NCI-H1105 (cell line): Measurements from ENCODE around the gene RAB40C.

ENCODE experiments used
- DNase-seq: peaks from one replicate; lab custom pipeline; 2025; lab: John Stamatoyannopoulos, UW

Gene RAB40C

DNA sequence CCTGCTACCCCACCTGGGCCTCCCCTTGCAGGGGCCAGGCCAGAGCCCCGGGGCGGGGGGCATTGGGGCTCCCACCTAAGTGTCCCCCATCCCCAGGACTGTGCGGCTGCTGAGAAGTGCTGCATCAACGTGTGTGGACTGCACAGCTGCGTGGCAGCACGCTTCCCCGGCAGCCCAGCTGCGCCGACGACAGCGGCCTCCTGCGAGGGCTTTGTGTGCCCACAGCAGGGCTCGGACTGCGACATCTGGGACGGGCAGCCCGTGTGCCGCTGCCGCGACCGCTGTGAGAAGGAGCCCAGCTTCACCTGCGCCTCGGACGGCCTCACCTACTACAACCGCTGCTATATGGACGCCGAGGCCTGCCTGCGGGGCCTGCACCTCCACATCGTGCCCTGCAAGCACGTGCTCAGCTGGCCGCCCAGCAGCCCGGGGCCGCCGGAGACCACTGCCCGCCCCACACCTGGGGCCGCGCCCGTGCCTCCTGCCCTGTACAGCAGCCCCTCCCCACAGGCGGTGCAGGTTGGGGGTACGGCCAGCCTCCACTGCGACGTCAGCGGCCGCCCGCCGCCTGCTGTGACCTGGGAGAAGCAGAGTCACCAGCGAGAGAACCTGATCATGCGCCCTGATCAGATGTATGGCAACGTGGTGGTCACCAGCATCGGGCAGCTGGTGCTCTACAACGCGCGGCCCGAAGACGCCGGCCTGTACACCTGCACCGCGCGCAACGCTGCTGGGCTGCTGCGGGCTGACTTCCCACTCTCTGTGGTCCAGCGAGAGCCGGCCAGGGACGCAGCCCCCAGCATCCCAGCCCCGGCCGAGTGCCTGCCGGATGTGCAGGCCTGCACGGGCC is 42.8 kb downstream of the RAB40C start:
- DNase-seq, result no peak

DNA sequence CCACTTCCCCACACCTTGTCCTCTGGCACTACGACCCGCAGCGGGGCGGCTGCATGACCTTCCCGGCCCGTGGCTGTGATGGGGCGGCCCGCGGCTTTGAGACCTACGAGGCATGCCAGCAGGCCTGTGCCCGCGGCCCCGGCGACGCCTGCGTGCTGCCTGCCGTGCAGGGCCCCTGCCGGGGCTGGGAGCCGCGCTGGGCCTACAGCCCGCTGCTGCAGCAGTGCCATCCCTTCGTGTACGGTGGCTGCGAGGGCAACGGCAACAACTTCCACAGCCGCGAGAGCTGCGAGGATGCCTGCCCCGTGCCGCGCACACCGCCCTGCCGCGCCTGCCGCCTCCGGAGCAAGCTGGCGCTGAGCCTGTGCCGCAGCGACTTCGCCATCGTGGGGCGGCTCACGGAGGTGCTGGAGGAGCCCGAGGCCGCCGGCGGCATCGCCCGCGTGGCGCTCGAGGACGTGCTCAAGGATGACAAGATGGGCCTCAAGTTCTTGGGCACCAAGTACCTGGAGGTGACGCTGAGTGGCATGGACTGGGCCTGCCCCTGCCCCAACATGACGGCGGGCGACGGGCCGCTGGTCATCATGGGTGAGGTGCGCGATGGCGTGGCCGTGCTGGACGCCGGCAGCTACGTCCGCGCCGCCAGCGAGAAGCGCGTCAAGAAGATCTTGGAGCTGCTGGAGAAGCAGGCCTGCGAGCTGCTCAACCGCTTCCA is 43.6 kb downstream of the RAB40C start:
- no peak for DNase-seq

DNA sequence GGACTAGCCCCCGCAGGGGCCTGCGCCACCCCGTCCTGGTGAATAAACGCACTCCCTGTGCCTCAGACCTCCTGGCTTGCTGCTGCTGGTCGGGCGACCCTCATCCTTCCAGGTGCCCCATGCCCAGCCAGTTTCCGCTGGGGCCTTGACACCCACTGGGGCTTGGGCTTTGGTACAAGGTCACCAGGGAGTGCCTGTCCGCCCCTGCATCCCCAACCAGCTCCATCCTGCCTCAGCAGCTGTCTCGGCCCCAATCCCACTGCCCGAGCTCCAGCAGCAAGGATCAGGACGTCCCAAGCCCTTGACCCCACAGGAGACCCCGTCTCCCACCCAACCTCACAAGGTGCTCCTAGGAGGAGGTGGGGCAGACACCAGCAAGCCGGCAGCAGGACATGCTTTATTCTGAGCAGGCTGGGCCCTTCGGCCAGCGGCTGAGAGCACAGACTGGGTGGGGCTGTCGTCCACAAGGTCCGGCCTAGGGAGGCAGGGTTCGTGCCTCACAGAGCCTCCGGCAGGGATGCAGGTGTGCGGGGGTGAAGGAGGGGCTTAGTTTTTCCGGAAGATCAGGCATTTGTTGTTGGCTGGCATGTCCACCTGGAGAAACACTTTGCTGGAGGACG is 44.3 kb downstream of the RAB40C start:
- DNase-seq, result no peak

DNA sequence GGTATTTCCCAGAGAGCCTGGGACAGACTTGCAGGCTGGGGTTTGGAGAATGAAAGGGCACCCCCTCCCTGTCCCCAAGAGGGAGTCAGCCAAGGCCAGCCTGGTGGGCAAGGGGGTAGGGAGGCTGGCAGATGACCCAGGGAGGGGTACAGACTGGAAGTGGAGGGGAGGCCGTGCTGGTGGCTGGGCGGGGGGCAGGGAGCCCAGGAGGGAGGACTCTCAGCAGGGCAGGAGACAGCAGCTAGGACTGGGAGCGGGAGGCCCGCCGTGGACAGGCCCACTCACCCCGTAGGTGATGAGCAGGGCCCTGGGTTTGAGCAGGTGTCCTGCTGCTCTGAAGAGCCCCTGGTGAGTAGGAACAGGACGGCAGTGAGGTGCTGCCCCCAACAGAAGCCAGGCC is 45.1 kb downstream of the RAB40C start:
- no peak for DNase-seq

DNA sequence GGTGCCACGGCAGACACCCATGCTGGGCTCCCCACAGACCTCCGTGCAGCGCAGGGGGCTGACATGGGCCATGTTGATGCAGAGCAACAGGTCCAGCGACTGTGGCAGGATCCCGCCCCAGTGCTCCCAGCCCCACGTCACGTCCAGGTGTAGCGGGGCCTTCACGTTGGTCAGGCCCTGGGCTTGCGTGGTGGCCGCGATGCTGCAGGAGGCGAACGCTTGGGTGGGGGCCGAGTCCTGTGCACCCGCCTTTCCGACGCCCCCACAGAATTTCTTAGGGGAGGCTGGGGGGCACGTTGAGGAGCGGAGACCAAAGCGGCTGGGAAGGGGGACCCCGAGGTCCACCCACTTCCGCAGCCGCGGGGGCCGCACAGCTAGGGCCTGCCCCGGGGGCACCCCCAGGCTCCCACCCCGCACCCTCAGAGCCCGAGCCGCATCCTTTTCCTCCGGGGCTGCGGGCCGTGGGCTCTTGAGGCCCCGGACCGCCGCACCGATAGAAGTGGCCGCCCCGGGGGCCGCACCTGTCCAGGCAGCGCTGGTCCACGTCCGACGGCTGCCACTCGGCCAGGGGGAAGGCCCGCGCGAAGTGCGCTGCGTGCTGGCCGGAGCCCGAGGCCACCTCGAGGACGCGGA is 45.8 kb downstream of the RAB40C start:
- no peak for DNase-seq

DNA sequence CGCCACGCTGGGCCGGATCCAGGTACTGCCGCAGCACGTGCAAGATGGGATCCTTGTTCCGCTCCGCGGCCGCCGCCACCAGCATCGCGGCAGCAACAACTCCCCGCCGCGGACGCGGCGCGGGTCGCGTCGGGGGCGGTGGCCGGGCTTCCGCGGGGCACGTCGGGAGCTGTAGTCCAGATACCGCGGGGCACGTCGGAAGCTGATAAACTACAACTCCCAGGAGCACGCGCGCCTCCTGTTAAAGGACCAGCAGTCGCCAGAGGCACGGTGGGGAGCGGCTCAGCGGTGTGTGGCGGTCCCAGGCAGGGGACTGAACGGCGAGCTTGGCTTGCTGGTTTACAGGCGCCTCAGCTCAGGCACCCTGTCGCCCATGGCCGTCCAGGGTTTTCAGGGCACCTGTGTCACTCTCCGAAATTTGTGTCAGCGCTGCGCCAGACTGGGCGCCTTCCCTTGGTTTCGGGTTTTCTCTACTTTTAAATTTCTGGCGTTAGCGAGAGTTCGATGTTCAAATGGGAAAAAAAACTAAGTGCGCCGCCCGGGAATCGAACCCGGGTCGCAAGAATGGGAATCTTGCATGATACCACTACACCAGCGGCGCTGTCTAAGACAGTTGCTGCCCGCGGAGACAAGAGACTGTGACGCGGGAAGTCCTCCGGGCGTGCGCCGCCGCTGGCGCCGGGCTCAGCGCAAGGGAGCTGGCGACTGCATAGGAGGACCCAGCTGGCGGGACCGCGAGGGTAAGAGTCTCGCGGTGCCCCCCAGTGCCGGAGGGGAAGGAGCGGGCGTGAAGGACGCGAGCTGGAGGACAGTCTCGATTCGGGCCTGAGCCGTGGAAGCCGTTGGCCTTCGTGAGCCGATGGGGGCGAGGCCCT is 46.6 kb downstream of the RAB40C start, which contains the start of gene METTL26:
METTL26 (minus strand) TSS at position 100 of the 875 bp plus-strand sequence; CDS start at position 85, 15 bp downstream.
- DNase-seq, result peak; percentile 74

DNA sequence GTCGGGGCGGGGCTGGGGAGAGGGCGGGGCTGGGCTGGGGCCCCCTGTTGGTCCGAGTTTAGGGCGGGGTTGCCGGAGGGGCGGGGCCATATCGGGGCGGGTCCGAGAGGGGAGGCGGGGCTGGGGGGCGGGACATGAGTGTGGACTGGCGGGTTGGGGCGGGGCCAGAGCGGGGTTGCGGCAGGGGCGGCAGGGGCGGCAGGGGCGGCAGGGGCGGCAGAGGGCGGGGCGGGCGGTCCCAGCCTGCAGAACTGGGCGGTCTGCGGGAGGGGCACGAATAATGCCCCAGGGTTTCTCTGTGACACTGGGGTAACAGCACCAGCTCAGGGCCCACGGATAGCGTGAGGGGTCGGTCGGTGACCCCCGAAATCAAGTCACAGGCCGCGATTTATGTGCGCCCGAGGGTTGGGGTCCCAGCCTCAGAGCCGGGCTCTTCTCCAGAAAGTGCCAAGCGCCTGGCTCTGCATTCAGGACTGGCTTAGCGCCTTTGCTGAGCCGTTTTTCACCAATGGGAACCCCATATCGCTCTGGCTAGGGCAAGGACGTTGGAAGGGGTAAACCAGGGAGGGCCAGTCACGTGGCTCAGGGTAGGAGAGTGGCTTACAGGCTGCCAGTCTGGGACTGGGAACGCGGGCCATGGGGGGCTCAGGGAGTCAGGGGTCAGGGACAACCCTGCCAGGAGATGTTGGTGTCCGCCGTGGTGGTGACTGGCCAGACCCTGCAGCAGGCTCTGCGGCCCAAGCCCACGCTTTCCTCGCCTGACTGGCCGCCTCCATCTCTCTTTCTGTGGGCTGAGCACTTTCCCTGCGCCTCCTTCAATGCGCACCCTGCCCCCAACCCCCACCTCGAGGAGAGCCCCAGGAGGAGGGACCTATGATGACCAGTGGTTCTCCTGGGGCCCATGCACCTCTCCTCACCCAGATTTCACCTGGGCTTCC is 47.5 kb downstream of the RAB40C start:
- peak; percentile 45 for DNase-seq

DNA sequence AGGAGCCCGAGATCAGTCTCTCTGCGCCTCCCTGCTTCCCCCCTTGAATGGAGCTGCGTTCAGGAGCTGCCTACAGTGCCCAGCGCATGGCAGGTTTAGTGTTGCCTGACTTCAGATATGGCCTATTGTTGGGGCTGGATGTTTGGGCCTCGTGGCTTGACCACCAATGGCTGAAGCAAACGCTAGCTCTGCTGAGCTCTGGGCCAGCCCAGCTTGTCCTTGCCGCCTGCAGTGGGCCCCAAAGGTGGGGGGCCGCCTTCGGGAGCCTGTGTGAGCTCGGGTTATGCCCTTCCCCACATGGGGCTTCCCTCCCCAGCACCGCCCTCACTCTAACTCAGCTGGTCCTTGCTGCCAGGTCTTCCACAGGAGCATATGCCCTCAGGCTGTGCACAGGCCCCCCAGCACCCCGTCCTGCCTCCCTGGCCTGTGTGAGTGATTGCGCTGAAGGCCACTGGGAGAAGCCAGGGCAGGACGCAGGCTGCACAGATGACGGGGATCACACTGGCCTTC is 48.2 kb downstream of the RAB40C start:
- no peak for DNase-seq

DNA sequence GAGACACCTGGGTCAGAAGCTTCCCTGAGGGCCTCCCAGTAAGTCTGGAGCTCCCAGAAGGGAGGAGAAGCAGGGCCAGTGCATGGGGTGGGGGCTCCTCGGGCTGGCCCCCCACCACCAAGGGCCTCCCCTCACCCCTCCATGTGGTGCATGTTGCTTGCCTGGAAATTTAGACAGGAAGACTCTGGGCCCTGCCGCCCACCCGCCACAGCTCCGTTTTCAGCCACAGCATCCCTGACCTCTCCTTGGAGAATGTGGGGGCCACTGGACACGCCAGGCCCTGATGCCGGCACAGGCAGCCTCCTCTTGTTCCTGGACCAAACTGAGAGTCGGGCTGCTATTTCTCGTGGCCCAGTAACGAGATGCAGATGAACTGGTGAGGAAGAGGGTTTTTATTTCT is 49.0 kb downstream of the RAB40C start:
- no peak for DNase-seq

DNA sequence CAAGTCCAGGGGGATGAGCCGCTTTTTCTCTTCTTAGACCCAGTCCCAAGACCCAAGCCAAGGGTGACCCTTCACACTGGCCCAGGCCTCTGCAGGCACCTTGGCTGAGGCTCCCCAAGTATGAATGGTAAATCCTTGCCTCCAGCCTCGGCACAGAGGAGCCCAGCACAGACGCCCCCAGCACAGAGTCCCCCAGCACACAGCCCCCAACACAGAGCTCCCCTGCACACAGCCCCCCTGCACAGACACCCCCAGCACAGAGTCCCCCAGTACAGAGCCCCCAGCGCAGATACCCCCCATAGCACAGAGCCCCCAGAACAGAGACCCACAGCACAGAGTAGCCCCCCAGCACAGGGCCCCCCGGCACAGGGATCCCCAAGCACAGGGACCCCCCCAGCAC is 50.7 kb downstream of the RAB40C start:
- DNase-seq, result no peak

DNA sequence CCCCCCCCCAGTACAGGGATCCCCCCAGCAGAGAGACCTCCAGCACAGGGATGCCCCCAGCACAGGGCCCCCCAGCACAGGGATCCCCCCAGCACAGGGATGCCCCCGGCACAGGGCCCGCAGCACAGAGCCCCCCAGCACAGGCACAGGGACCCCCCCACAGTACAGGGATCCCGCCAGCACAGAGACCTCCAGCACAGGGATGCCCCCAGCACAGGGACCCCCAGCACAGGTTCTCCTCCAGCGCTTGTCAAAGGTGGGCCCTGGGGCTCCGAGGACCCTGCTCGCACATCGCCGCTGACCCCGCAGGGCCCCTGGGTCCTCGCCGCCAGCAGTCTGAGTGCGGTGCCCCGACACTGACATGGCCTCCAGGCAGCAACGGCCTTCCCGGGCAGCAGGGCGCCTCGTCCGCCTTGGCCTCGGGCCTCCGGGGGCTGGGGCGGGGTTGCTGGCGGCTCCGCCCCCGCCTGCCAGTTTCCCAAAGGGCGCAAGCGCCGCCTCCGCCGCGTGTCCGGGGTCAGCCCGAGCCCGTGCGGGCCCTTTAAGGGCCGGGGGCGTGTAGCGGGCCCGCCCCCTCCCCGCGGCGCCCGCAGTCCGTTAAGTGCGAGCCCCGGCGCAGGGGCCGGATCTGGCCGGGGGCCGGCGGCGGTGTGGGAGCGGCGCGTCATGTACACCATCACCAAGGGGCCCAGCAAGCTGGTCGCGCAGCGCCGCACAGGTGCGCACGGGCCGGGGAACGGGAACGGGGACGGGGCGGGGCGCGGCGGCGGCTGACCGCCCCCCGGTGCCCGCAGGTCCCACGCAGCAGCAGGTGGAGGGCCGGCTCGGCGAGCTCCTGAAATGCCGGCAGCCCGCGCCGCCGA is 51.7 kb downstream of the RAB40C start, which contains the start of gene MCRIP2:
MCRIP2 (plus strand) TSS at position 503 of the 863 bp plus-strand sequence; CDS start at position 667, 164 bp downstream.
- DNase-seq, result peak; percentile 13

DNA sequence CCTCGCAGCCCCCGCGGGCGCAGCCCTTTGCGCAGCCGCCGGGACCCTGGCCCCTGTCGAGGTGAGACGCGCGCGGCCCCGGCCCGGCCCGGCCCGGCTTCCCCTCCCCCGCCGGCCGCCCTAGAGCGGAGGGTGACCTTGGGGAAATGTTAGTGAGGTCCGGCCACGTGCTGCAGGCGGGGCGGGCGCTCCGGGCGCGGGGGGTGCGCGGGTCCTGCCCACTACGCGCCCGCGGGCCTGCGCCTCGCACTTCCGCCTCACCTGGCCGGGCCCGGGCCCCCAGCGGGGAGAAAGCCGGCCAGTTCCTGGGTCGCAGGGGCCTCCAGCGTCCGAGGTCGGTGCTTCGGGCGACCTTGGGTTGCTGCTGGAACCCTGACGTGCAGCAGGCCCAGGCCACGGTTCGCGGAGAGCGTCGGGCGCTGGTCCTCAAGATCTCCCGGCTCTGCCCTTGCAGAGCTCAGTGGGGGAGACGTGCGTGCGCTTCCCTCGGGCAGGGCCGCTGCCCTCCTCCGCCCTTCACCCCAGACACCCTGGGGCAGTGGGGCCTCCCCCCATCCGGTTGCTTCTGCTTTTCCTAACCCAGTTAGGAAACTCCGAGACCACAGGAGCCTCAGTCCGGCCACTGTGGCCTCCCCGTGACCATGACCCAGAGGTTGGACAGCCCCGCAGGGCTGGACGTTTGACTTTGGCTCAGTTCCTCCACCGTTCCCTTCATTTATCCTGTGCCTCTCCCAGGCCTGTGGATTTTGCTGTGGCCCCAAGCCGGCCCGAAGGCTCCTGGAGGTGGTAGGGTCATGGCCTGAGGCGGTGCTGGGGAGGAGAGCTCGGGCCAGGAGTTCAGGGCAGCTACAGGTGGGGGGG is 52.6 kb downstream of the RAB40C start:
- no peak for DNase-seq

DNA sequence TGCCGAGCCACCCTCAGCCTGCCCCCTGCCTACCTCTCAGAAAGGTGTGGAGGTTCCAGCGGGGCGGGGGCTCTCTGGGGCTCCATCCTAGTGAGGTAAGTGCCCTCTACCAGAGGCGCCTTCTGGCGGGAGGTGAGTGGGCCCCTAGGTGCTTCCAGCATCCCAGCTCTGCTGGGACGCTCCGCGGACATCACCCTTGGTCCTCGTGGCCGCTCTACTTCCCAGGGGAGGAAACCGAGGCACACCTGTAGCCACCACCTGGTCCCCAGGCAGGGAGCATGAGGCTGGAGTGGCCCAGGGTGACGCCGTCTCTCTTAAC is 53.1 kb downstream of the RAB40C start:
- no peak for DNase-seq

DNA sequence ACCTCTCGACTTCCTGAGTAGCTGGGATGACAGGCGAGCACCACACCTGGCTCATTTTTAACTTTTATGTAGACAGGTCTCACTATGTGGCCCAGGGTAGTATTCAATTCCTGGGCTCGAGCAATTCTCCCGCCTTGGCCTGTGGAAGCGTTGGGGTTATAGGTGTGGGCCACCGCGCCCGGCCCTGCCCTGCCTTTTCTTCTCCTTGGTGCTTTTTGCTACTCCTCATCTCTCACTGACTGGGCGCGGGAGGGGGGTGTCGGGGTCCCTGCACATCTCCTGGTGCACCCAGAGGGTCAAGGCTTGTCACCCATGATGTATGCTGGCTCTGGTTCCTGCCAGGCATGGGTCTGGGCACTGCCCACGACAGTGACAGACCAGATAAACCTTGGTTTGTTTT is 54.7 kb downstream of the RAB40C start:
- no peak for DNase-seq

DNA sequence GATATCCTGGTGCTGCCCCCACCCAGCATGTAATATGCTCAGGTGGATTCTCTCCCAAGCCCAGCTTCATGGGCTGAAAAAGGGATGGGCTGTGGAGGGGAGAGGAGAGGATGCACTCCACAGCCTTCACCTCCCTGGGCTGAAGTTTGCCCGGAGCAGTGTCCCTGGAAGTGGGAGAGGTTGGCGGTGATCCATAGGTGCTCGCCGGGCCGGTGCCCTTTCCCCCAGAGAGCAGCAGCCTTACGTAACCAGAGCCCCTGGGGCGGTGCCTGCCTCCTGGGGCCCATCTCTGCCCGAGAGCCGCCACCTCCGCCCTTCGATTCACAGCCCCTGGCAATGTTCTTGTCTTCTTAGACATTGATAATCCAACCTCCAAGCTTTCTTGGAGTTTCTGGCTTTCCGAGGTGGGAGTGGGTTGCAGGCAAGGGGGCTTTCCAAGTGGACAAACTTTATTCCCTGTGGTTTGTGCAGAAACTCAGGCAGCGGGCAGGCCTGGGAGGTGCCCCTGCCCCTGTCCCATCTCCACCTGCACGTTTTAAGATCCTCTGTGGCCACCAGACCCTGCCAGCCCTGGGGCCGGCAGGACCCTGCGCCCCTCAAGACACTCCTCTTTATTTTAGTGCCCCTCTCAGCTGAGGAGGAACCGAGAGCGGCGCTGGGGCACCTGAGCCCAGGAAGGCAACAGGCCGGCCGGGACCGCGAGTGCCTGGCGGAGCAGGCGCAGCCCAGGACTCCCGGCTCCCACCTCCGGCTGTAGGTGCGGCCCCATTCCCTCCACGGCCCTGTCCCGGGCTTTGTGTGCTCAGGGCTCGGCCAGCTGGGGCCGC is 56.2 kb downstream of the RAB40C start:
- DNase-seq, result no peak

DNA sequence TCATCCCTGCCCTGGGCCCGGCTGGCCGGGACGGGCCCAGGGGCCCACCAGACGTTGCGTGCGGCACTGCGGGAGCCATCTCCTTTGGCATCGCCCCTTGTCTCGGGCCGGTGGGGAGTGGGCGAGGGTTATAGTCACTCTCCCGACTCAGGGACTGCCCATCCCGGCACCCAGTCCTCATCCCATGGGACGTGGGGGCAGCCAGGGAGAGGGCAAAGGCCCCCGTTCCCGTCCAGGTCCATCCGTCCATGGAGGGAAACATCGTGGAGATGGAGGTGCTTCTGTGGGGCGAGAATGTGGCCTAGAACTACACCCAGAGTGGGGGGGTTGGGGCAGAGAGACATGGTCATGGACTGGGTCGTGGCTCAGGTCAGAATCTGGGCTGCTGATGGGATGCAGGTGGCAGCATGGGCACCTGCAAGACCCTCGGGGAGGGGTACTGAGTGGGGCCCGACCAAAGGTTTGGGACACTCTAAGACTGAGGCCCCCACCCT is 56.9 kb downstream of the RAB40C start:
- no peak for DNase-seq
